ENCODE measurements around the gene MRPS22.

GRCh38 chr3:139318826-139319225, 25.0 kb upstream of the MRPS22 start:
- TF ChIP-seq CTCF (IDR thresholded peaks at IDR 0.05; ENCODE audit: control extremely low read depth in 1 of 3, insufficient read depth in 1 of 3, low read depth in 1 of 3, low read length in 3 of 3) (no peak), JUND (IDR thresholded peaks at IDR 0.05; ENCODE audit: low read length) (no peak), BCL11A (IDR thresholded peaks at IDR 0.05; ENCODE audit: low read depth in 2 of 2, low read length in 2 of 2) (no peak), CHD2 (IDR thresholded peaks at IDR 0.05; ENCODE audit: low read length) (no peak)

Measured in H1 (cell line).